ENCODE data around the gene GABRB1.

The GABRB1 gene

DNA sequence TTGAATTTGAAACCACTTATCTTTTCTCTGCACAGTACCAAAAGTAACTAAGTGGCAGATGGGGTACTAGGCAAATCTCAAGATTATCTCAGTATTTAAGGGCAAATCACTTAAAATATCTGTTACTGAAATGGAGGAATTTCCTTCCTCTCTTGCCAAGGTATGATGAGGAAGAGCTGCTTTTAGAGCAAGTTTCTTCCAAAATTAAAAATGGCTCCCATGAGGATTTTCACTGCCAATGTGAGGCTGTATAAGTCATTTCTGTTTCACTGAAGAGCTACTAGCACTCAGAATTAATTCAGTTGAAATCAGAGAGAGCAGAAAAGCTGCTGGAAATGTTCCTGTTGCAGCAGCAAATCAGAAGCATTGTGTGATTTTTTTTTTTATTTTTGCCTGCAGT is 43.4 kb downstream of the GABRB1 start:
- H3K27me3 ChIP-seq (ENCODE audit: insufficient read depth, low read length) = no peaks in the 10 kb centered on the region
- H3K36me3 ChIP-seq (ENCODE audit: insufficient read depth, low read length) = no peaks in the 10 kb centered on the region
- no peak overlapping the region for H3K9ac ChIP-seq (ENCODE audit: low read depth, low read length)
- H3K27ac ChIP-seq (ENCODE audit: low read depth, low read length) = no peak overlapping the region
- no peaks in the 10 kb centered on the region for H3K9me3 ChIP-seq (ENCODE audit: insufficient read depth, low read depth, low read length)
- H3K4me1 ChIP-seq (ENCODE audit: insufficient read depth, low read length) = peaks cover 20% of the 10 kb centered on the region
- no peak overlapping the region for H3K4me3 ChIP-seq (ENCODE audit: low read length)

- WGBS = 100% methylated on average over 1 of the region's 2 CpGs
- no peak overlapping the region for H3K4me3 ChIP-seq (ENCODE audit: low read length)
- no peaks in the 10 kb centered on the region for H3K27me3 ChIP-seq (ENCODE audit: insufficient read depth, low read length)
- H3K4me1 ChIP-seq (ENCODE audit: insufficient read depth, low read length) = peaks cover 20% of the 10 kb centered on the region
- H3K36me3 ChIP-seq (ENCODE audit: insufficient read depth, low read length) = no peaks in the 10 kb centered on the region
- H3K27ac ChIP-seq (ENCODE audit: low read depth, low read length) = no peak overlapping the region
- H3K9ac ChIP-seq (ENCODE audit: low read depth, low read length) = no peak overlapping the region
- no peaks in the 10 kb centered on the region for H3K9me3 ChIP-seq (ENCODE audit: insufficient read depth, low read depth, low read length)
Observed at GRCh38 chr4:47075262-47075661, 43.9 kb downstream of the GABRB1 start.

- Histone ChIP-seq H3K9me3 (ENCODE audit: insufficient read depth, low read depth, low read length) (no peaks in the 10 kb centered on the region), H3K27ac (ENCODE audit: low read depth, low read length) (no peak overlapping the region), H3K4me1 (ENCODE audit: insufficient read depth, low read length) (peaks cover 20% of the 10 kb centered on the region)
Observed at GRCh38 chr4:47075919-47076318, 44.6 kb downstream of the GABRB1 start.

GRCh38 chr4:47084111-47084510 is 52.7 kb downstream of the GABRB1 start:
- H3K27ac ChIP-seq (ENCODE audit: low read depth, low read length) = no peak overlapping the region
- H3K4me1 ChIP-seq (ENCODE audit: insufficient read depth, low read length) = no peaks in the 10 kb centered on the region
- no peak overlapping the region for H3K4me3 ChIP-seq (ENCODE audit: low read length)
- no peak overlapping the region for H3K9ac ChIP-seq (ENCODE audit: low read depth, low read length)
- no peaks in the 10 kb centered on the region for H3K27me3 ChIP-seq (ENCODE audit: insufficient read depth, low read length)
- H3K36me3 ChIP-seq (ENCODE audit: insufficient read depth, low read length) = no peaks in the 10 kb centered on the region
- H3K9me3 ChIP-seq (ENCODE audit: insufficient read depth, low read depth, low read length) = no peaks in the 10 kb centered on the region

More at GRCh38 chr4:47075919-47076318, 44.6 kb downstream of the GABRB1 start:
- H3K36me3 ChIP-seq (ENCODE audit: insufficient read depth, low read length) = no peaks in the 10 kb centered on the region
- H3K27me3 ChIP-seq (ENCODE audit: insufficient read depth, low read length) = no peaks in the 10 kb centered on the region
- H3K4me3 ChIP-seq (ENCODE audit: low read length) = no peak overlapping the region
- H3K9ac ChIP-seq (ENCODE audit: low read depth, low read length) = no peak overlapping the region

DNA sequence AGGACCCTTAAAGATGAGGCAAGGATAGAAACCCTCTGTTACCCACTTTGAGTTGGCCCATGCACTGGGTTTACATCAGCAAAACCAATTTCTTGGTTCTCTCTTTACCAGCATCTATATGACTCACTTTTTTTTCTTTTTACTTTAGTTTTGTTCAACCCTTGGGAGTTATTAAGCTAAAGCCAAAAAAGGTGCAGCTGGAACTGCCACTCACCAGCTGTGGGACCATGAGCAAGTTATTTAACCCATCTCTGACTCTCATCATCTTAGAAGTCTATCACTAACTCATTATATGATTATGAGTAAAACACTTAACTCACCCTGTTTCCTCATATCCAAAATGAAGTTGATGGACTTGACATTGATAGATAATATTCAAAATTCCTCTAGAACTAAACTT is 53.4 kb downstream of the GABRB1 start:
- Histone ChIP-seq H3K27me3 (ENCODE audit: insufficient read depth, low read length) (no peaks in the 10 kb centered on the region), H3K9ac (ENCODE audit: low read depth, low read length) (no peak overlapping the region), H3K4me1 (ENCODE audit: insufficient read depth, low read length) (no peaks in the 10 kb centered on the region), H3K36me3 (ENCODE audit: insufficient read depth, low read length) (no peaks in the 10 kb centered on the region), H3K4me3 (ENCODE audit: low read length) (no peak overlapping the region), H3K9me3 (ENCODE audit: insufficient read depth, low read depth, low read length) (no peaks in the 10 kb centered on the region), H3K27ac (ENCODE audit: low read depth, low read length) (no peak overlapping the region)

DNA sequence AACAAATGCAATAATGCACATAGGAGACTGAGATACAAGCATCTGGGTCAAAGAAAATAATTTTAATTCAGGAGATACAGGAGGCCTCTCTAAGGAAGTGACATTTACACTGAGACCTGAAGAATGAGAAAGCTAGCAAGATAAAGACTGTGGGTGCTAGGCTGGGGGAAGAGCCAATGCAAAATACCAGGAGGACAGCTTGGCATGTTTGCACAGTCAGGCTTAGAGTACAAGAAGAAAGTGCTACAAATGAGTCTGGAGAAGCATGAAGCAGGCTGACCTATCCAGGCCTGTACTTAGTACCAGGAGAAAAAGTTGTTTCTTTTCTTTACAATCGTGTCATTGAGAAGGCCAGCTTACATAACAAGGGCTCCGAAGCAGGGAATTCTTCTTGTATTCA is 56.9 kb downstream of the GABRB1 start:
- Histone ChIP-seq H3K4me1 (ENCODE audit: insufficient read depth, low read length) (no peaks in the 10 kb centered on the region), H3K9me3 (ENCODE audit: insufficient read depth, low read depth, low read length) (no peaks in the 10 kb centered on the region), H3K27ac (ENCODE audit: low read depth, low read length) (no peak overlapping the region), H3K4me3 (ENCODE audit: low read length) (no peak overlapping the region), H3K9ac (ENCODE audit: low read depth, low read length) (no peak overlapping the region), H3K36me3 (ENCODE audit: insufficient read depth, low read length) (no peaks in the 10 kb centered on the region), H3K27me3 (ENCODE audit: insufficient read depth, low read length) (no peaks in the 10 kb centered on the region)
- 87% methylated on average over 2 of the region's 2 CpGs for WGBS

DNA sequence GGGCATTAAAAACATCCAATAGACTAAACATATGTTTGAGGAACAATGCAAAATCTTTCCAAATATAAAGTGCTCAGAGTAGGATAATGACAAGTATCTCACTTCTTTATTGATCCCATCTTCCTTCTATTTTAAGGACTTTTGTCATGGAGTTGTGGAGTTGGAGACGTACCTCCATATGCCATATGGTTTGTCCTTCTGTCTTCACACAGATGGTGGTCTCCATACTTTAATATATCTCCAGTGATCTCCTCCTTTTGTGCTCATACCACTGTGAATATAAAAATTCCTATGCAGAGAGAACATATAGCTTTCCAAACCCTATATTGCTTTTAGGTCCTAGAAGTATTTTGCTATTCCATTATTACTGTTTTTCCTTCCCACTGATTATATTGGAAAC is 64.5 kb downstream of the GABRB1 start:
- H3K27ac ChIP-seq (ENCODE audit: low read depth, low read length) = no peak overlapping the region
- H3K27me3 ChIP-seq (ENCODE audit: insufficient read depth, low read length) = no peaks in the 10 kb centered on the region
- 100% methylated on average over 1 of the region's 1 CpG for WGBS
- no peak overlapping the region for H3K9ac ChIP-seq (ENCODE audit: low read depth, low read length)
- H3K4me3 ChIP-seq (ENCODE audit: low read length) = no peak overlapping the region
- H3K9me3 ChIP-seq (ENCODE audit: insufficient read depth, low read depth, low read length) = no peaks in the 10 kb centered on the region
- H3K36me3 ChIP-seq (ENCODE audit: insufficient read depth, low read length) = no peaks in the 10 kb centered on the region
- no peaks in the 10 kb centered on the region for H3K4me1 ChIP-seq (ENCODE audit: insufficient read depth, low read length)

GRCh38 chr4:47101453-47101852 is 70.1 kb downstream of the GABRB1 start:
- H3K9me3 ChIP-seq (ENCODE audit: insufficient read depth, low read depth, low read length) = no peaks in the 10 kb centered on the region
- no CpG with 5 or more reads among the region's 1 CpG for WGBS

DNA sequence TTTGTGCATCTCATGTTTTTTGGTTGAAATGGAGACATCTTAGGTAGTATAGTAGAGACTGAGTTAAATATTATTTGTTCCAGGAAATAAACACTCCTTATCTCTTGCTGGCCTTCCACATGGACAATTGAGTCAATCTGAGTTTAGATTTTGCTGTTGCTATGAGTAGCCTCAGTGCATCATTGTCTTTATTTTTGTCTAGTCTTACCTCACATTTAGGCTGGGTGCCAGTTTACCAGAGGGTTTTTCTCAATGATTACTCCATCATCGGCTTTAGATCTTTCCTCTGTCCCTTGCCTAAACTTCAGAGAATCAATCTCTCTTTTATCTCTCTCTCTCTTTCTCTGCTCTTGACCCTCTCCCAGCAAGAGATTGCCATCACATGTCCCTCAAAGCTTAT is 73.6 kb downstream of the GABRB1 start:
- H3K4me1 ChIP-seq (ENCODE audit: insufficient read depth, low read length) = no peaks in the 10 kb centered on the region
- 96% methylated on average over 1 of the region's 1 CpG for WGBS
- H3K4me3 ChIP-seq (ENCODE audit: low read length) = no peak overlapping the region
- no peaks in the 10 kb centered on the region for H3K9me3 ChIP-seq (ENCODE audit: insufficient read depth, low read depth, low read length)
- H3K27ac ChIP-seq (ENCODE audit: low read depth, low read length) = no peak overlapping the region
- H3K36me3 ChIP-seq (ENCODE audit: insufficient read depth, low read length) = no peaks in the 10 kb centered on the region
- H3K9ac ChIP-seq (ENCODE audit: low read depth, low read length) = no peak overlapping the region
- no peaks in the 10 kb centered on the region for H3K27me3 ChIP-seq (ENCODE audit: insufficient read depth, low read length)

More at GRCh38 chr4:47101453-47101852, 70.1 kb downstream of the GABRB1 start:
- Histone ChIP-seq H3K27me3 (ENCODE audit: insufficient read depth, low read length) (no peaks in the 10 kb centered on the region), H3K4me1 (ENCODE audit: insufficient read depth, low read length) (no peaks in the 10 kb centered on the region), H3K4me3 (ENCODE audit: low read length) (no peak overlapping the region), H3K9ac (ENCODE audit: low read depth, low read length) (no peak overlapping the region), H3K36me3 (ENCODE audit: insufficient read depth, low read length) (no peaks in the 10 kb centered on the region), H3K27ac (ENCODE audit: low read depth, low read length) (no peak overlapping the region)

DNA sequence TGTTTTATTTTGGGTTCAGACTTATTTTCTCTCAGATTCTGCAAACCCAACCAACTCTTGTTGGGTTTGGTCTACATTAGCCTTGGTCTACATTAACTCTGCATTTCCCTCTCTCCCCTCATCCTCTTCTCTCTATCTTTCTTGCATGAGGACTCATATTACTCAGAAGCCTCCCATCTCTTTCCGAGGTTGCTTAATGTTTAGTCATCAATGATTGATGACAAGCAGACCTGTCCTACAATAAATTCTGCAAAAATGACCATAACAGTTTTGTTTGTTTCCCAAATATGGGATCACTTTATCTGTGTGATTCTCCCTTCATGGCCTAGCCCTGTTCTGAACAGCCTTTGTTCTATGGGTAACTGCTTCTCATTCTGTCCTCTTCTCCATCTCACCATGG is 75.2 kb downstream of the GABRB1 start:
- H3K9me3 ChIP-seq (ENCODE audit: insufficient read depth, low read depth, low read length) = no peaks in the 10 kb centered on the region
- WGBS = 82% methylated on average over 1 of the region's 1 CpG
- no peak overlapping the region for H3K9ac ChIP-seq (ENCODE audit: low read depth, low read length)
- no peaks in the 10 kb centered on the region for H3K36me3 ChIP-seq (ENCODE audit: insufficient read depth, low read length)
- H3K27ac ChIP-seq (ENCODE audit: low read depth, low read length) = no peak overlapping the region
- H3K27me3 ChIP-seq (ENCODE audit: insufficient read depth, low read length) = no peaks in the 10 kb centered on the region
- H3K4me1 ChIP-seq (ENCODE audit: insufficient read depth, low read length) = no peaks in the 10 kb centered on the region
- H3K4me3 ChIP-seq (ENCODE audit: low read length) = no peak overlapping the region

DNA sequence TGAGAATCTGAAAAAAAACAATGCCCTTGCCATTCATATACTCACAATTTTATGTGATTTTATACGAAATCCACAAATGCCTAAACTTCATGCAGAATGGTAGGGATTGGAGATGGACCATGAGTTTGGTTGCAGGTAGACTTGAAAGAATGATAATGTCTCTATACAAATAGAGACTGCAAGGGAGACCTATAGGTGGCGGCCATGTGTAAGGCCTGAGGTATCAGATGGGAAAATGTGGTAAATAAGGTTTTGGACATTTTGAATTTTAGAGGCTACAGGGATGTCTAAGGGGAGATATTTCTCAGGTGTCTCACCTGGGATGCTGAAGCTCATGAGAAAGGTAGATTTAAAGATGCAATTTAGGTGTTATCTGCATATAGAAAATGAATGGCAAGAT is 78.0 kb downstream of the GABRB1 start:
- Histone ChIP-seq H3K27ac (ENCODE audit: low read depth, low read length) (no peak overlapping the region), H3K4me3 (ENCODE audit: low read length) (no peak overlapping the region), H3K9me3 (ENCODE audit: insufficient read depth, low read depth, low read length) (no peaks in the 10 kb centered on the region), H3K36me3 (ENCODE audit: insufficient read depth, low read length) (no peaks in the 10 kb centered on the region), H3K4me1 (ENCODE audit: insufficient read depth, low read length) (no peaks in the 10 kb centered on the region), H3K9ac (ENCODE audit: low read depth, low read length) (no peak overlapping the region), H3K27me3 (ENCODE audit: insufficient read depth, low read length) (no peaks in the 10 kb centered on the region)
- WGBS = 92% methylated on average over 1 of the region's 2 CpGs

DNA sequence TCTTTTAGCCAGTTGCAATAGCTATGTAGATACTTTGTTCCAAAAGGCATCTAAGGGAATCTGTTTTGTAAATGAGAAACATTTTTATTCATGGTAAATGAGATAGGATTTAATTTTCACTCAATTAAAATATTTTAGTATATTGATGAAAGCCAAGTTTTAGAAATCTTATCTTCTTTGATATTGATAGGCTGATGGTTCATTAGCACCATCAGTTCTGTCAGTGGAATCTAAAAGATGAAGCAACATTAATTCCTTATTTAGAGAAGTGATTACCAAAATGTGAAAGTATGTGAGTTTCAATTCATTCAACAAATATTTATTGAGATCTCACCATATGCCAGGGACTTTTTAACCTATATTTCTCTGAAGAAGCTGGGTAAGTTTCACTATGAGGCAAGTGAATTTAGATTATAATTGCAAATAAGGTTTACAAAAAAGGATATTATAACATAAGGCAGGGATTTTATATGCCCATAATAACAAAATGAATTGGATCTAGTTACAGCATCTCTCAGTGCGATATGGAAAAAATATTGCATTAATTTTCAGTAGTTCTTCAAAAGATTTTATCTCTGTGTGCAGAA is 79.3 kb downstream of the GABRB1 start:
- no peaks in the 10 kb centered on the region for H3K9me3 ChIP-seq (ENCODE audit: insufficient read depth, low read depth, low read length)
- no peak overlapping the region for H3K27ac ChIP-seq (ENCODE audit: low read depth, low read length)
- no peak overlapping the region for H3K4me3 ChIP-seq (ENCODE audit: low read length)
- no peaks in the 10 kb centered on the region for H3K4me1 ChIP-seq (ENCODE audit: insufficient read depth, low read length)
- H3K36me3 ChIP-seq (ENCODE audit: insufficient read depth, low read length) = no peaks in the 10 kb centered on the region
- 100% methylated on average over 1 of the region's 1 CpG for WGBS
- H3K27me3 ChIP-seq (ENCODE audit: insufficient read depth, low read length) = no peaks in the 10 kb centered on the region
- H3K9ac ChIP-seq (ENCODE audit: low read depth, low read length) = no peak overlapping the region
